ENCODE measurements around the gene MED9. TPM values are rescaled to one million over a fixed set of nuclear protein-coding genes. Genes with fewer than 3 reads are reported as not detected.

MED9 gene
- total RNA-seq, 4 donors from 2014 or later, result 3.2 to 17.4 (median 13.4) TPM

DNA sequence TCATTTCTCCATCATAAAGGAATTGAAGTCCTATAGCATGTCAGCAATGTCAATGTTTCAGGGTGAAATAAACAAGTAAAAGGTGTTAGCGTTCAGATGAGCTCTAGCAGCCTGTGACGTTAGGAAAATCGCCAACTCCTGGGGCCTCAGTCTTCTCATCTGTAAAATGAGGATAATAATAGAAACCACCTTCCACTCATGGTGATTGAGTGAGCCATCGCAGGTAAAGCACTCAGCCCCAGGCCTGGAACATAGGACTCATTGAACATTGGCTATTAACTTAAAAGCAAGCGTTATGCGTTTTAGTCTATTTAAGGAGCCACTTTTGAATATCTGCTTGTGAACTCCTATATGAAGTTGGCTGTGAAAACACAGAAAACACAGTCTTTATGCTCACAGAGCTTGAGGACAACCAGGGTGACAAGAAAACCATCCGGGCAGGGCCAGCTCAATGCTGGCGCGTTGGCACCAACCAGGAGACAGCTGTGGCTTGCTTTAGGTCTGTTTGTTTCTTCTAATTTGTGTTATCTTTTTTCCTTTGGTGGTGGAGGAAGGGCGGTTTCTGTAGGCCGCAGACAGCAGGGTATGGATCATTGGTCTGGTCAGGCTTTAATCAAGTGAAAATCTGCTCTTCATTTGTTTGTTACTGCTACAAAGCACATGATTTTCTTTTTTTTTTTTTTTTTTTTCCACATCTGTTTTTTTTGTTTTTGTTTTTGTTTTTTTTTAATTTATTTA, 35.7 kb upstream of the MED9 start:
- Histone ChIP-seq H3K4me3 (no peak overlapping the region), H3K4me1 (no peaks in the 10 kb centered on the region), H3K27me3 (no peaks in the 10 kb centered on the region), H3K36me3 (no peaks in the 10 kb centered on the region), H3K9me3 (no peaks in the 10 kb centered on the region), H3K27ac (no peak overlapping the region)
- DNase-seq, result no peak
- intact Hi-C loops (cut with DNase I; ENCODE audit: low total_unique reads), result no loop called here
- TF ChIP-seq CTCF (IDR thresholded peaks at IDR 0.05) (no peak), POLR2A (IDR thresholded peaks at IDR 0.05) (no peak)

DNA sequence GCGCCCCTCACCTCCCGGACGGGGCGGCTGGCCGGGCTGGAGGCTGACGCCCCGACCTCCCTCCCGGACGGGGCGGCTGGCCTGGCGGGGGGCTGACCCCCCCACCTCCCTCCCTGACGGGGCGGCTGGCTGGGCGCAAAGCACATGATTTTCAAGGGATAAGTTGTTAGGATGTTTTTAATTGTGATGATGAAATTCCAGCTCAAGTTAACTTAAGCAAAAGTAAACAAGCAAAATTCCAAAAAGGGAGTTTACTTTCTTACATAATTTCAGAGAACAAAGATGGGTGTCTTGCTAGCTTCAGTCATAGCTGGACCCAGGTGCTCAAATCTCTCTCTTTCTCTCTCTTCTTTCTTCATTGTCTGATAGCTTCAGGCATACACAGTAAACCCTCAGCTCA, 33.6 kb upstream of the MED9 start:
- intact Hi-C loops (cut with DNase I; ENCODE audit: low total_unique reads), result no loop called here
- DNase-seq, result no peak
- H3K27ac ChIP-seq, result no peak overlapping the region
- H3K36me3 ChIP-seq, result no peaks in the 10 kb centered on the region
- no peaks in the 10 kb centered on the region for H3K4me1 ChIP-seq
- no peaks in the 10 kb centered on the region for H3K9me3 ChIP-seq
- no peaks in the 10 kb centered on the region for H3K27me3 ChIP-seq
- H3K4me3 ChIP-seq, result no peak overlapping the region
- TF ChIP-seq CTCF (IDR thresholded peaks at IDR 0.05), result no peak
- TF ChIP-seq POLR2A (IDR thresholded peaks at IDR 0.05), result no peak

DNA sequence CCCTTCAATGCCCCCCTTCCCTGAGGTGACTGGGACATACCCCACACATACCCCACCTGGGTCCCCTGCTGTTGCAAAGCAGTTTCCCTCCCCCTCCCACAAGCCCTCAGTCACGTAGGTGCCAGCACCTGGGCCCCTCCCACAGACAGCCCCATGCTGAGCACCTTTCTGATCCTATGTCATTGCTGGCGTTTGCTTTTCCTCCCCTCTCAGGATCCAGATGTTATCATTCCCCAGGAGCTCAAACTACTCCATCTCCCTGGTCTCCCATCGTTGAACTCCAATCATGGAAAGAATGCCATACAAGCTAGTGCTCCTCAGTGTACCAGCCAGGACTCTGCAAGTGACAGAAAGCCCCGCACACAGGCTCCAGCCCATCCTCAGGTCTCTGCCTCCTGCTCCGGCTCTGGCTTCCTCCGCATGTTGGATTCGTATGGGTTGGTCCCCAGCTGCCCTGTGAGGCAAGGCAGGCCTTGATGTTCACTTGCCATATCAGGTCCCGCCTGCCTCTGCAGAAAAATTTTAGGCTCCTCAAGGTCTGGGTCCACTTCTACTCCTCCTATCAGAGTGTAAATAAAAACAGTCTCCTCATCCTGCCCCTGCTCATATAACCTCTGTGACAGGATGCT, 31.4 kb upstream of the MED9 start:
- H3K4me1 ChIP-seq, result no peaks in the 10 kb centered on the region
- intact Hi-C loops (cut with DNase I; ENCODE audit: low total_unique reads), result no loop called here
- no peak overlapping the region for H3K27ac ChIP-seq

DNA sequence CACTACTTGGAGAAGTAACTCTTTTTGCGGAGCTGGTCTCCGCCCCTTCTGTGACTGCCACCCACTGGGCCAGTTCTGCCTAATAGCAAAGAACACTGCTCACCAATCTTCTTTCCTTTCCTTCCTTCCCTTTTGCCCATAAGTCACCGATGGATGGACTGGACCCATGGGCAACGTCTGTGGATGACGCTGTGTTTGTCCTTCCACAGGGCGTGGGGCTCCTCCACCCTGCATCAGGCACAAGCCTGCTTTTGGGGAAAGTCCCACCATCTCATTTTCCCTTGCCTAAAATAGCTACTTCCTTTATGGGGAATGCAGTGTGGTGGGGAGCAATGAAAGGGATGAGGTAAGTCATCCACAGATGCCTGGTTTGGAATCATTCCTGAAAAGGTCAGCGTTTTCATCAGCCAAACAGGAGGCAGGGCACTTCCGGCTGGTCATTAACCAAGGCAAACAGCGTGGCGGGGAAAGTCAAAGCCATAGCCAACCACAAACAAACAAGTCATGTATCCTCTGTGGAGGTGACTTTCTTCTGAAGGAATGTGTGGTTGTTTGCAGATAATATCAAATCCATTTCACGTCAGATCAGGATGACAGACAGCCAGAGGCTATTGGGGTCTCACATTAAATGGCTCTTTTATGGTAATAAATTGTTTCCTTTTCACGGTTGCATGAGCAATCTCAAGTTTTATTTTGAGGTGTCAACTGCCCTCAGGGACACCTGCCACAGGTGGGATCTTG, 30.7 kb upstream of the MED9 start:
- Histone ChIP-seq H3K4me1 (no peaks in the 10 kb centered on the region), H3K27ac (no peak overlapping the region), H3K4me3 (no peak overlapping the region), H3K9me3 (no peaks in the 10 kb centered on the region), H3K27me3 (no peaks in the 10 kb centered on the region), H3K36me3 (no peaks in the 10 kb centered on the region)
- TF ChIP-seq CTCF (IDR thresholded peaks at IDR 0.05) (no peak), POLR2A (IDR thresholded peaks at IDR 0.05) (peak in 1 of 2 donors; percentile 17)
- intact Hi-C loops (cut with DNase I; ENCODE audit: low total_unique reads), result no loop called here
- peak in 1 of 2 donors; percentile 21 for DNase-seq

More for the DNA sequence above, 31.4 kb upstream of the MED9 start:
- Histone ChIP-seq H3K27me3 (no peaks in the 10 kb centered on the region), H3K36me3 (no peaks in the 10 kb centered on the region), H3K9me3 (no peaks in the 10 kb centered on the region), H3K4me3 (no peak overlapping the region)
- no peak for DNase-seq
- TF ChIP-seq POLR2A (IDR thresholded peaks at IDR 0.05) (no peak), CTCF (IDR thresholded peaks at IDR 0.05) (no peak)

- DNase-seq, result no peak
- Histone ChIP-seq H3K9me3 (no peaks in the 10 kb centered on the region), H3K4me1 (no peaks in the 10 kb centered on the region), H3K27ac (no peak overlapping the region), H3K27me3 (no peaks in the 10 kb centered on the region), H3K4me3 (no peak overlapping the region), H3K36me3 (no peaks in the 10 kb centered on the region)
- intact Hi-C loops (cut with DNase I; ENCODE audit: low total_unique reads), result no loop called here
- no peak for TF ChIP-seq CTCF (IDR thresholded peaks at IDR 0.05)
- no peak for TF ChIP-seq POLR2A (IDR thresholded peaks at IDR 0.05)
Observed at GRCh38 chr17:17446666-17447155, 30.1 kb upstream of the MED9 start.
